Loucy (cell line): ENCODE results near the gene ARL4D.

Source experiments
- H2AFZ ChIP-seq: fragments of 200-600 bp; sonication (generic); 2 replicates; pipeline ENCODE4 v1.6.0; 2016; ENCODE audit warnings: antibody characterized with exemption, mild to moderate bottlenecking, low read length, moderate library complexity
- H3F3A ChIP-seq: fragments of 200-600 bp; 2 replicates; pipeline ENCODE4 v1.6.0; 2016; ENCODE audit warnings: antibody characterized with exemption, low read depth, mild to moderate bottlenecking
- H3K27me3 ChIP-seq: fragments of 200-600 bp; sonication (generic); 2 replicates; pipeline ENCODE4 v1.6.1; 2014; ENCODE audit warnings: low read length, mild to moderate bottlenecking; ENCODE audit not compliant: insufficient read depth, poor library complexity, severe bottlenecking
- H3K36me3 ChIP-seq: fragments of 200-600 bp; sonication (generic); 2 replicates; pipeline ENCODE4 v1.6.1; 2016; ENCODE audit warnings: low read length; ENCODE audit not compliant: insufficient read depth
- H3K4me1 ChIP-seq: fragments of 200-600 bp; sonication (generic); 2 replicates; pipeline ENCODE4 v1.5.1; 2014; ENCODE audit warnings: low read length, mild to moderate bottlenecking; ENCODE audit not compliant: insufficient read depth, poor library complexity, severe bottlenecking
- H3K4me2 ChIP-seq: fragments of 200-600 bp; sonication (generic); 2 replicates; pipeline ENCODE4 v1.6.0; 2014; ENCODE audit warnings: antibody characterized with exemption, low read length, low read depth, mild to moderate bottlenecking; ENCODE audit not compliant: poor library complexity, severe bottlenecking
- H3K4me3 ChIP-seq: fragments of 200-600 bp; sonication (generic); 2 replicates; pipeline ENCODE4 v1.5.1; 2014; ENCODE audit warnings: low read length, mild to moderate bottlenecking, mixed read lengths; ENCODE audit not compliant: poor library complexity, severe bottlenecking
- H3K79me2 ChIP-seq: fragments of 200-600 bp; sonication (generic); 2 replicates; pipeline ENCODE4 v1.6.1; 2014; ENCODE audit warnings: low read length; ENCODE audit not compliant: insufficient read depth
- H3K9ac ChIP-seq: fragments of 200-600 bp; sonication (generic); 2 replicates; pipeline ENCODE4 v1.6.0; 2014; ENCODE audit warnings: mild to moderate bottlenecking, low read depth, low read length, moderate library complexity; ENCODE audit not compliant: poor library complexity, severe bottlenecking
- H3K9me2 ChIP-seq: fragments of 200-600 bp; sonication (generic); replicated peaks from 2 replicates; pipeline ENCODE4 v1.6.1; 2016; ENCODE audit warnings: low read depth, low read length, mixed read lengths
- H3K9me3 ChIP-seq: fragments of 200-600 bp; sonication (generic); 2 replicates; pipeline ENCODE4 v1.6.1; 2014; ENCODE audit warnings: mild to moderate bottlenecking, antibody characterized with exemption, low read length, low read depth; ENCODE audit not compliant: insufficient read depth
- H4K20me1 ChIP-seq: fragments of 200-600 bp; sonication (generic); 2 replicates; pipeline ENCODE4 v1.6.0; 2014; ENCODE audit warnings: antibody characterized with exemption, low read length, mild to moderate bottlenecking; ENCODE audit not compliant: insufficient read depth, poor library complexity, severe bottlenecking
- EZH2phosphoT487 ChIP-seq: fragments of 200-600 bp; IDR thresholded peaks from 2 replicates; pipeline ENCODE4 v1.6.1; 2018; ENCODE audit warnings: antibody characterized with exemption, mild to moderate bottlenecking, moderate library complexity, borderline replicate concordance
- TF ChIP-seq, protein P1 (sequence below): fragments of 200-600 bp; sonication (generic); conservative IDR thresholded peaks from 2 replicates; pipeline ENCODE4 v1.5.1; 2014; ENCODE audit warnings: mild to moderate bottlenecking, antibody characterized with exemption, low read length

The ARL4D gene

DNA sequence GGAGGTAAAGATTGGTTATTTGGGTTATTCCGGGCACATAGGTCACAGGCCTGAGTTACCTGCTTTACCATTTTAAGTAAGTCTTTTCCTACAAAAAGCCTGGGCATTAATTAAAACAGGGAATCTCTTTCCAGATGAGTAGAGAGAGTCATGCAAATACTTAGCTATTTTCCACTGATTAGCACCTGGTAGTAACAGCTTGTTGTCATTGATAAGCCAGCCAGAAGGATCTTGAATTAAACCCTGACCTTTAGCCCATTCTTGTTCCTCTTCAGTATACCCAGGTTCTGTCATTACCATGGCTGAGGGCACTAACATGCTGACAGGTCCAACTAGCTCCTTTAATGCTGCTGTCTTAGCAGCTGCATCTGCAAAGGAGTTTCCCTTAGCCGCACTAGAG is 44.4 kb upstream of the ARL4D start:
- no peak overlapping the region for H2AFZ ChIP-seq
- H3K4me2 ChIP-seq: no peak overlapping the region
- H3K9ac ChIP-seq: no peak overlapping the region
- TF ChIP-seq EZH2phosphoT487: no peak
- TF ChIP-seq, protein P1, sequence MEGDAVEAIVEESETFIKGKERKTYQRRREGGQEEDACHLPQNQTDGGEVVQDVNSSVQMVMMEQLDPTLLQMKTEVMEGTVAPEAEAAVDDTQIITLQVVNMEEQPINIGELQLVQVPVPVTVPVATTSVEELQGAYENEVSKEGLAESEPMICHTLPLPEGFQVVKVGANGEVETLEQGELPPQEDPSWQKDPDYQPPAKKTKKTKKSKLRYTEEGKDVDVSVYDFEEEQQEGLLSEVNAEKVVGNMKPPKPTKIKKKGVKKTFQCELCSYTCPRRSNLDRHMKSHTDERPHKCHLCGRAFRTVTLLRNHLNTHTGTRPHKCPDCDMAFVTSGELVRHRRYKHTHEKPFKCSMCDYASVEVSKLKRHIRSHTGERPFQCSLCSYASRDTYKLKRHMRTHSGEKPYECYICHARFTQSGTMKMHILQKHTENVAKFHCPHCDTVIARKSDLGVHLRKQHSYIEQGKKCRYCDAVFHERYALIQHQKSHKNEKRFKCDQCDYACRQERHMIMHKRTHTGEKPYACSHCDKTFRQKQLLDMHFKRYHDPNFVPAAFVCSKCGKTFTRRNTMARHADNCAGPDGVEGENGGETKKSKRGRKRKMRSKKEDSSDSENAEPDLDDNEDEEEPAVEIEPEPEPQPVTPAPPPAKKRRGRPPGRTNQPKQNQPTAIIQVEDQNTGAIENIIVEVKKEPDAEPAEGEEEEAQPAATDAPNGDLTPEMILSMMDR: no peak
- H3K9me3 ChIP-seq: 0 out of 2 replicates have a peak, but pooled peaks cover 2% of the 10 kb centered on the region
- H3K36me3 ChIP-seq: no peaks in the 10 kb centered on the region
- no peaks in the 10 kb centered on the region for H3K27me3 ChIP-seq
- H3K79me2 ChIP-seq: peaks cover 8% of the 10 kb centered on the region; the same call in 1 of the 2 replicates
- peaks cover 9% of the 10 kb centered on the region for H3K4me1 ChIP-seq
- no peaks in the 10 kb centered on the region for H4K20me1 ChIP-seq
- no peaks in the 10 kb centered on the region for H3F3A ChIP-seq
- no peaks in the 10 kb centered on the region for H3K9me2 ChIP-seq
- no peak overlapping the region for H3K4me3 ChIP-seq

DNA sequence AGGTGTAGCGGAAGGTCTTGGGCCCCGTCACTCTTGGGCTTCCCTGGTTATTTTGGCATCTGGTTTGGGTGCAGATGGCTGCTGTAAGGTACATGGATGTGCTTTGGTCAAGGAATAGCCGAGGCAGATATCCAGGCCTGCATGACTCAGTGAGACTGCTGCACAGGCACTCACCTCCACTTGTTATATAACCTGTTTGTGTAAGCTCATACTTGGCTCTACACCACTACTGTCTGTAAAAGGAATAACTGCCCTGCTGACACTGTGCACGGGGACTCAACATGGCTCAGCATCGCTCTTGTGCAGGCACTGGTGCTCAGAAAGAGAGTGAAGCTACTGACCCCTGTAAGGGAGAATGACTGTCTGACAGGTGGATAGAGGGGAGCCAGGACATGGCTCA is 42.3 kb upstream of the ARL4D start:
- no peak overlapping the region for H3K4me2 ChIP-seq
- H3K9me2 ChIP-seq: no peaks in the 10 kb centered on the region
- H3F3A ChIP-seq: peaks cover 5% of the 10 kb centered on the region; the same call in 1 of the 2 replicates
- H3K27me3 ChIP-seq: no peaks in the 10 kb centered on the region
- no peak overlapping the region for H3K9ac ChIP-seq
- H3K79me2 ChIP-seq: peaks cover 13% of the 10 kb centered on the region; the same call in 1 of the 2 replicates
- no peak overlapping the region for H2AFZ ChIP-seq
- peaks cover 17% of the 10 kb centered on the region for H3K4me1 ChIP-seq
- no peaks in the 10 kb centered on the region for H3K9me3 ChIP-seq
- H3K4me3 ChIP-seq: no peak overlapping the region
- H3K36me3 ChIP-seq: no peaks in the 10 kb centered on the region
- no peaks in the 10 kb centered on the region for H4K20me1 ChIP-seq
- TF ChIP-seq, protein P1: no peak
- no peak for TF ChIP-seq EZH2phosphoT487

DNA sequence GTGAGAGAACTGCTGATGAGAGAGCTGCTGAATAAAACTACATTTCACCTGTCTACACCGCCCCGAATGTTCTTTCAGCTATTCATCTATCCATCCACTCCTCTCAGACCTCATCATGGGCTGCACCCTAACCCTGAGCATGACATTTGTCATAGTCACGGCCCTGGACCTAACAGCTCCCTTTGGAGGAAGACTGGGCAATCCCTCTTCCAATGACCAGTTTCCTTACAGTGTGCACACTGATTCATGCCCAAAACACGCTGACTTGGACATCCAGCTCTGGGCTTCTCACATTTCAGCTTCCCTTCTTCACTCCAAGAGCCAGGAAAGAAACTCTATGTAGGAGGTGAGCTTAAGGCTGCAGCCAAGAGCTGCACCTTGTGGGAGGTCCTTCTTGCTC is 41.8 kb upstream of the ARL4D start:
- no peaks in the 10 kb centered on the region for H3K9me3 ChIP-seq
- TF ChIP-seq, protein P1: no peak
- TF ChIP-seq EZH2phosphoT487: no peak
- H3K4me1 ChIP-seq: peaks cover 20% of the 10 kb centered on the region
- H4K20me1 ChIP-seq: no peaks in the 10 kb centered on the region
- H3K9me2 ChIP-seq: no peaks in the 10 kb centered on the region
- peaks cover 5% of the 10 kb centered on the region; the same call in 1 of the 2 replicates for H3F3A ChIP-seq
- H3K79me2 ChIP-seq: peaks cover 13% of the 10 kb centered on the region; the same call in 1 of the 2 replicates
- no peaks in the 10 kb centered on the region for H3K27me3 ChIP-seq
- H3K4me3 ChIP-seq: no peak overlapping the region
- no peak overlapping the region for H3K4me2 ChIP-seq
- H3K9ac ChIP-seq: no peak overlapping the region
- no peak overlapping the region for H2AFZ ChIP-seq
- no peaks in the 10 kb centered on the region for H3K36me3 ChIP-seq
